HepG2 (cell line): ENCODE data around the gene PRRT2. TPM values are rescaled to one million over a fixed set of nuclear protein-coding genes. Genes with fewer than 3 reads are reported as not detected.
A peak's percentile ranks its signal among the peaks of the same experiment; 100 is the strongest.

Experiments
- CENPBD1 ChIP-seq: sonication (generic); formaldehyde crosslinking; IDR thresholded peaks from 2 replicates; pipeline ENCODE4 v1.8.0; 2022; ENCODE audit warnings: missing genetic modification reagents, low read depth, mild to moderate bottlenecking, borderline replicate concordance
- IKZF1 ChIP-seq: fragments of 450-650 bp; IDR thresholded peaks from 2 replicates; pipeline ENCODE4 v1.7.1; 2016
- KAT8 ChIP-seq: IDR thresholded peaks from 2 replicates; pipeline ENCODE4 v1.6.1; 2016; ENCODE audit warnings: missing genetic modification reagents, missing compliant biosample characterization
- MAFF ChIP-seq: IDR thresholded peaks from 2 replicates; pipeline ENCODE4 v1.6.1; 2011; ENCODE audit warnings: low read depth, low read length, improper control_type of control experiment
- MAZ ChIP-seq, 2 experiments: sonication (generic) in 1 of 2; formaldehyde crosslinking in 1 of 2; IDR thresholded peaks; 2 replicates each; pipeline versions ENCODE4 v1.5.0 to v1.6.1; 2012 to 2020; ENCODE audit warnings: low read depth in 2 of 2, mild to moderate bottlenecking in 2 of 2, borderline replicate concordance in 1 of 2, improper control_type of control experiment in 1 of 2, low read length in 1 of 2, missing genetic modification reagents in 1 of 2, moderate library complexity in 1 of 2
- PAF1 ChIP-seq: IDR thresholded peaks from 2 replicates; pipeline ENCODE4 v1.6.1; 2016; ENCODE audit warnings: missing genetic modification reagents, missing compliant biosample characterization
- TGIF2 ChIP-seq: IDR thresholded peaks from 2 replicates; pipeline ENCODE4 v1.6.1; 2016; ENCODE audit warnings: control low read depth, missing compliant biosample characterization
- THAP8 ChIP-seq: sonication (generic); formaldehyde crosslinking; IDR thresholded peaks from 2 replicates; pipeline ENCODE4 v1.5.1; 2020; ENCODE audit warnings: missing genetic modification reagents, mild to moderate bottlenecking, borderline replicate concordance
- ZFP36L1 ChIP-seq: sonication (generic); formaldehyde crosslinking; IDR thresholded peaks from 2 replicates; pipeline ENCODE4 v1.8.0; 2022; ENCODE audit warnings: mild to moderate bottlenecking, missing genetic modification reagents, moderate library complexity
- ZFP37 ChIP-seq: sonication (generic); formaldehyde crosslinking; IDR thresholded peaks from 2 replicates; pipeline ENCODE4 v1.4.0; 2020; ENCODE audit warnings: missing genetic modification reagents, borderline replicate concordance
- ZFY ChIP-seq: sonication (generic); formaldehyde crosslinking; IDR thresholded peaks from 2 replicates; pipeline ENCODE4 v1.4.0; 2020; ENCODE audit warnings: missing genetic modification reagents
- ZNF101 ChIP-seq: sonication (generic); formaldehyde crosslinking; IDR thresholded peaks from 2 replicates; pipeline ENCODE4 v1.4.0; 2020; ENCODE audit warnings: mild to moderate bottlenecking, low read depth, missing genetic modification reagents, borderline replicate concordance
- ZNF225 ChIP-seq: sonication (generic); formaldehyde crosslinking; IDR thresholded peaks from 2 replicates; pipeline ENCODE4 v1.4.0; 2020; ENCODE audit warnings: mild to moderate bottlenecking, missing genetic modification reagents
- ZNF83 ChIP-seq: sonication (generic); formaldehyde crosslinking; IDR thresholded peaks from 2 replicates; pipeline ENCODE4 v1.4.0; 2020; ENCODE audit warnings: missing genetic modification reagents, mild to moderate bottlenecking, borderline replicate concordance
- polyA plus RNA-seq, 8 experiments: library from polyadenylated mRNA; depleted of rRNA in 3 of 8; stranded (reverse) in 7 of 8; unstranded in 1 of 8; fragments of >200 nt; fragmentation: Illumina TruSeq in 4 of 8; extraction: Trizol in 4 of 8; gene quantifications; 2 replicates each; pipeline versions ENCODE4 v1.2.1 to v1.2.3, GENCODE V29; 2011 to 2016; ENCODE audit warnings: low read depth in 4 of 8, missing spikeins in 1 of 8, mixed read lengths in 1 of 8; ENCODE audit not compliant: insufficient read depth in 1 of 8
- total RNA-seq, 5 experiments: library from RNA; depleted of rRNA; stranded (reverse); fragments of >200 nt; fragmentation: Illumina TruSeq; extraction: Trizol; gene quantifications; 2 replicates each; pipeline ENCODE4 v1.2.3, GENCODE V29; 2016; ENCODE audit warnings: low read depth in 1 of 5
- TF ChIP-seq, protein P1 (sequence below): IDR thresholded peaks from 2 replicates; pipeline ENCODE4 v1.6.1; 2016; ENCODE audit warnings: low read depth, missing genetic modification reagents, missing compliant biosample characterization
- TF ChIP-seq, protein P2 (sequence below): sonication (generic); formaldehyde crosslinking; IDR thresholded peaks from 2 replicates; pipeline ENCODE4 v1.4.0; 2020; ENCODE audit warnings: missing genetic modification reagents, borderline replicate concordance

PRRT2 gene
- total and polyA plus RNA-seq, 2 of the 13 experiments (the other 11 are each of a cell fraction or from before 2014, with no cell fraction given) = 0.51 to 1.1 TPM

GRCh38 chr16:29765167-29766032 is 46.6 kb upstream of the PRRT2 start (continued):
- TF ChIP-seq, protein P1, sequence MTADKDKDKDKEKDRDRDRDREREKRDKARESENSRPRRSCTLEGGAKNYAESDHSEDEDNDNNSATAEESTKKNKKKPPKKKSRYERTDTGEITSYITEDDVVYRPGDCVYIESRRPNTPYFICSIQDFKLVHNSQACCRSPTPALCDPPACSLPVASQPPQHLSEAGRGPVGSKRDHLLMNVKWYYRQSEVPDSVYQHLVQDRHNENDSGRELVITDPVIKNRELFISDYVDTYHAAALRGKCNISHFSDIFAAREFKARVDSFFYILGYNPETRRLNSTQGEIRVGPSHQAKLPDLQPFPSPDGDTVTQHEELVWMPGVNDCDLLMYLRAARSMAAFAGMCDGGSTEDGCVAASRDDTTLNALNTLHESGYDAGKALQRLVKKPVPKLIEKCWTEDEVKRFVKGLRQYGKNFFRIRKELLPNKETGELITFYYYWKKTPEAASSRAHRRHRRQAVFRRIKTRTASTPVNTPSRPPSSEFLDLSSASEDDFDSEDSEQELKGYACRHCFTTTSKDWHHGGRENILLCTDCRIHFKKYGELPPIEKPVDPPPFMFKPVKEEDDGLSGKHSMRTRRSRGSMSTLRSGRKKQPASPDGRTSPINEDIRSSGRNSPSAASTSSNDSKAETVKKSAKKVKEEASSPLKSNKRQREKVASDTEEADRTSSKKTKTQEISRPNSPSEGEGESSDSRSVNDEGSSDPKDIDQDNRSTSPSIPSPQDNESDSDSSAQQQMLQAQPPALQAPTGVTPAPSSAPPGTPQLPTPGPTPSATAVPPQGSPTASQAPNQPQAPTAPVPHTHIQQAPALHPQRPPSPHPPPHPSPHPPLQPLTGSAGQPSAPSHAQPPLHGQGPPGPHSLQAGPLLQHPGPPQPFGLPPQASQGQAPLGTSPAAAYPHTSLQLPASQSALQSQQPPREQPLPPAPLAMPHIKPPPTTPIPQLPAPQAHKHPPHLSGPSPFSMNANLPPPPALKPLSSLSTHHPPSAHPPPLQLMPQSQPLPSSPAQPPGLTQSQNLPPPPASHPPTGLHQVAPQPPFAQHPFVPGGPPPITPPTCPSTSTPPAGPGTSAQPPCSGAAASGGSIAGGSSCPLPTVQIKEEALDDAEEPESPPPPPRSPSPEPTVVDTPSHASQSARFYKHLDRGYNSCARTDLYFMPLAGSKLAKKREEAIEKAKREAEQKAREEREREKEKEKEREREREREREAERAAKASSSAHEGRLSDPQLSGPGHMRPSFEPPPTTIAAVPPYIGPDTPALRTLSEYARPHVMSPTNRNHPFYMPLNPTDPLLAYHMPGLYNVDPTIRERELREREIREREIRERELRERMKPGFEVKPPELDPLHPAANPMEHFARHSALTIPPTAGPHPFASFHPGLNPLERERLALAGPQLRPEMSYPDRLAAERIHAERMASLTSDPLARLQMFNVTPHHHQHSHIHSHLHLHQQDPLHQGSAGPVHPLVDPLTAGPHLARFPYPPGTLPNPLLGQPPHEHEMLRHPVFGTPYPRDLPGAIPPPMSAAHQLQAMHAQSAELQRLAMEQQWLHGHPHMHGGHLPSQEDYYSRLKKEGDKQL = peak; percentile 86
- peak; percentile 72 for TF ChIP-seq ZFY
- TF ChIP-seq THAP8 = 0 out of 2 replicates have a peak, but pooled peaks have one; percentile 57
- TF ChIP-seq ZFP36L1 (CRISPR knock-in tag) = 0 out of 2 replicates have a peak, but pooled peaks have one; percentile 56
- peak; percentile 33; the same call in 1 of the 2 replicates for TF ChIP-seq TGIF2 (CRISPR knock-in tag)
- no peak for TF ChIP-seq MAFF
- TF ChIP-seq ZNF83 = no peak; the same call in 1 of the 2 replicates
- no peak for TF ChIP-seq IKZF1
- TF ChIP-seq, protein P2, sequence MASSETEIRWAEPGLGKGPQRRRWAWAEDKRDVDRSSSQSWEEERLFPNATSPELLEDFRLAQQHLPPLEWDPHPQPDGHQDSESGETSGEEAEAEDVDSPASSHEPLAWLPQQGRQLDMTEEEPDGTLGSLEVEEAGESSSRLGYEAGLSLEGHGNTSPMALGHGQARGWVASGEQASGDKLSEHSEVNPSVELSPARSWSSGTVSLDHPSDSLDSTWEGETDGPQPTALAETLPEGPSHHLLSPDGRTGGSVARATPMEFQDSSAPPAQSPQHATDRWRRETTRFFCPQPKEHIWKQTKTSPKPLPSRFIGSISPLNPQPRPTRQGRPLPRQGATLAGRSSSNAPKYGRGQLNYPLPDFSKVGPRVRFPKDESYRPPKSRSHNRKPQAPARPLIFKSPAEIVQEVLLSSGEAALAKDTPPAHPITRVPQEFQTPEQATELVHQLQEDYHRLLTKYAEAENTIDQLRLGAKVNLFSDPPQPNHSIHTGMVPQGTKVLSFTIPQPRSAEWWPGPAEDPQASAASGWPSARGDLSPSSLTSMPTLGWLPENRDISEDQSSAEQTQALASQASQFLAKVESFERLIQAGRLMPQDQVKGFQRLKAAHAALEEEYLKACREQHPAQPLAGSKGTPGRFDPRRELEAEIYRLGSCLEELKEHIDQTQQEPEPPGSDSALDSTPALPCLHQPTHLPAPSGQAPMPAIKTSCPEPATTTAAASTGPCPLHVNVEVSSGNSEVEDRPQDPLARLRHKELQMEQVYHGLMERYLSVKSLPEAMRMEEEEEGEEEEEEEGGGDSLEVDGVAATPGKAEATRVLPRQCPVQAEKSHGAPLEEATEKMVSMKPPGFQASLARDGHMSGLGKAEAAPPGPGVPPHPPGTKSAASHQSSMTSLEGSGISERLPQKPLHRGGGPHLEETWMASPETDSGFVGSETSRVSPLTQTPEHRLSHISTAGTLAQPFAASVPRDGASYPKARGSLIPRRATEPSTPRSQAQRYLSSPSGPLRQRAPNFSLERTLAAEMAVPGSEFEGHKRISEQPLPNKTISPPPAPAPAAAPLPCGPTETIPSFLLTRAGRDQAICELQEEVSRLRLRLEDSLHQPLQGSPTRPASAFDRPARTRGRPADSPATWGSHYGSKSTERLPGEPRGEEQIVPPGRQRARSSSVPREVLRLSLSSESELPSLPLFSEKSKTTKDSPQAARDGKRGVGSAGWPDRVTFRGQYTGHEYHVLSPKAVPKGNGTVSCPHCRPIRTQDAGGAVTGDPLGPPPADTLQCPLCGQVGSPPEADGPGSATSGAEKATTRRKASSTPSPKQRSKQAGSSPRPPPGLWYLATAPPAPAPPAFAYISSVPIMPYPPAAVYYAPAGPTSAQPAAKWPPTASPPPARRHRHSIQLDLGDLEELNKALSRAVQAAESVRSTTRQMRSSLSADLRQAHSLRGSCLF (CRISPR knock-in tag) = no peak
- no peak for TF ChIP-seq PAF1 (CRISPR knock-in tag)
- TF ChIP-seq CENPBD1 (CRISPR knock-in tag) = no peak
- no peak for TF ChIP-seq MAZ (IDR thresholded peaks at IDR 0.05; ENCODE audit: borderline replicate concordance, low read depth, low read length)
- peak; percentile 60; the same call in 1 of the 2 replicates for TF ChIP-seq MAZ (CRISPR knock-in tag; IDR thresholded peaks at IDR 0.05; ENCODE audit: low read depth)
- TF ChIP-seq ZNF225 (CRISPR knock-in tag) = 0 out of 2 replicates have a peak, but pooled peaks have one; percentile 44
- no peak for TF ChIP-seq ZNF101 (CRISPR knock-in tag)
- TF ChIP-seq KAT8 (CRISPR knock-in tag) = peak; percentile 87
- TF ChIP-seq ZFP37 (CRISPR knock-in tag) = peak; percentile 79; the same call in 1 of the 2 replicates
